Left renal cortex interstitium (tissue), 4 donors: ENCODE results near the gene CTNND1. TPM values are rescaled to one million over a fixed set of nuclear protein-coding genes. Genes with fewer than 3 reads are reported as not detected.
"Not testable (repeated sequence)": the region's sequence is repeated elsewhere in the genome, so short reads cannot be mapped to it uniquely, and the experiment has no call there.

Source experiments
- DNase-seq, 4 donors: peaks; one replicate each; pipeline ENCODE4 v3.0.0-alpha.2; 2013; ENCODE audit warnings: low read depth in 4 of 4, low spot score in 2 of 4, missing footprints in 1 of 4
- polyA plus RNA-seq, 4 donors: library from polyadenylated mRNA; unstranded; fragments of 120-200 nt; gene quantifications; one replicate each; pipeline ENCODE4 v1.2.1, GENCODE V29; 2013; ENCODE audit not compliant: insufficient read length in 4 of 4

Gene CTNND1, protein sequence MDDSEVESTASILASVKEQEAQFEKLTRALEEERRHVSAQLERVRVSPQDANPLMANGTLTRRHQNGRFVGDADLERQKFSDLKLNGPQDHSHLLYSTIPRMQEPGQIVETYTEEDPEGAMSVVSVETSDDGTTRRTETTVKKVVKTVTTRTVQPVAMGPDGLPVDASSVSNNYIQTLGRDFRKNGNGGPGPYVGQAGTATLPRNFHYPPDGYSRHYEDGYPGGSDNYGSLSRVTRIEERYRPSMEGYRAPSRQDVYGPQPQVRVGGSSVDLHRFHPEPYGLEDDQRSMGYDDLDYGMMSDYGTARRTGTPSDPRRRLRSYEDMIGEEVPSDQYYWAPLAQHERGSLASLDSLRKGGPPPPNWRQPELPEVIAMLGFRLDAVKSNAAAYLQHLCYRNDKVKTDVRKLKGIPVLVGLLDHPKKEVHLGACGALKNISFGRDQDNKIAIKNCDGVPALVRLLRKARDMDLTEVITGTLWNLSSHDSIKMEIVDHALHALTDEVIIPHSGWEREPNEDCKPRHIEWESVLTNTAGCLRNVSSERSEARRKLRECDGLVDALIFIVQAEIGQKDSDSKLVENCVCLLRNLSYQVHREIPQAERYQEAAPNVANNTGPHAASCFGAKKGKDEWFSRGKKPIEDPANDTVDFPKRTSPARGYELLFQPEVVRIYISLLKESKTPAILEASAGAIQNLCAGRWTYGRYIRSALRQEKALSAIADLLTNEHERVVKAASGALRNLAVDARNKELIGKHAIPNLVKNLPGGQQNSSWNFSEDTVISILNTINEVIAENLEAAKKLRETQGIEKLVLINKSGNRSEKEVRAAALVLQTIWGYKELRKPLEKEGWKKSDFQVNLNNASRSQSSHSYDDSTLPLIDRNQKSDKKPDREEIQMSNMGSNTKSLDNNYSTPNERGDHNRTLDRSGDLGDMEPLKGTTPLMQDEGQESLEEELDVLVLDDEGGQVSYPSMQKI
- polyA plus RNA-seq = 100 to 1,000 TPM; 181 to 247 (median 217) TPM

DNA sequence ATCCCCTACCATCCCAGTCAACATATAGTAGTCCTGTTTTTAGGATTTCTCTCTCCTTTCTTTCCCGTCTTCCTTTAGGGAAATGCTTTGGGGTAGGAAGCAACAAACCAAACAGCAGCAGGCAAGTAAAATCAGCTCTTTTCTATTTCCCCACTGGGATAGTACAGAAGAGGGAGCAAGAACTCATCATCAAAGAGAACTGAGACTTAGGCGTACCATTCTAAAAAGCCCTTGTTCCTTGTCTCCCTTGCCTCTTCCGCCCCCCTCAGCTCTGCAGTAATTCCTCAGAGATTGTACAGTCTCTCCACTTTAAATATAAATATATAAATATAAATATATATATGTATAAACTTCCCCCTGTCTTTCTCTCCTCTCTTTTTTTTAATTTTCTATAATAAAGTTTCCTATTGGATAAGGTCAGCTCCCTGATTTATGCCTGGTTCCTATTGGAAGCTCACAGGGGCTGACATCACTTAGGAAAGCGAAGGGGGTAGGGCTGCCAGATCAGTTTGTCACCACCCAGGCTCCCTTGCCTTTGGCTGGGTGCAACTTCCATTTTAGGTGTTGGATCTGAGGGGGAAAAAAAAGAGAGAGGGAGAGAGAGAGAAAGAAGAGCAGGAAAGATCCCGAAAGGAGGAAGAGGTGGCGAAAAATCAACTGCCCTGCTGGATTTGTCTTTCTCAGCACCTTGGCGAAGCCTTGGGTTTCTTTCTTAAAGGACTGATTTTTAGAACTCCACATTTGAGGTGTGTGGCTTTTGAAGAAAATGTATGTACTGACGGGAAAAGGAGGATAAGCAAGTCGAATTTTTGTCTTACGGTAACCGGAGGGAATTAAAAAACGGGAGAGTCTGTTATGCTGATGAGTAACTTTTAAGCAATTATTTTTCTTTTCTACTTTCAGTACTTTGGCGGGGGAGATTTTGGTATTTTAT is at the start of gene CTNND1:
Gene CTNND1 (plus strand): TSS at position 502 of the 934 bp plus-strand sequence. CDS start 29,677 bp downstream, outside the sequence.
- DNase-seq = peak; percentile 93 to 98 (median 96)

DNA sequence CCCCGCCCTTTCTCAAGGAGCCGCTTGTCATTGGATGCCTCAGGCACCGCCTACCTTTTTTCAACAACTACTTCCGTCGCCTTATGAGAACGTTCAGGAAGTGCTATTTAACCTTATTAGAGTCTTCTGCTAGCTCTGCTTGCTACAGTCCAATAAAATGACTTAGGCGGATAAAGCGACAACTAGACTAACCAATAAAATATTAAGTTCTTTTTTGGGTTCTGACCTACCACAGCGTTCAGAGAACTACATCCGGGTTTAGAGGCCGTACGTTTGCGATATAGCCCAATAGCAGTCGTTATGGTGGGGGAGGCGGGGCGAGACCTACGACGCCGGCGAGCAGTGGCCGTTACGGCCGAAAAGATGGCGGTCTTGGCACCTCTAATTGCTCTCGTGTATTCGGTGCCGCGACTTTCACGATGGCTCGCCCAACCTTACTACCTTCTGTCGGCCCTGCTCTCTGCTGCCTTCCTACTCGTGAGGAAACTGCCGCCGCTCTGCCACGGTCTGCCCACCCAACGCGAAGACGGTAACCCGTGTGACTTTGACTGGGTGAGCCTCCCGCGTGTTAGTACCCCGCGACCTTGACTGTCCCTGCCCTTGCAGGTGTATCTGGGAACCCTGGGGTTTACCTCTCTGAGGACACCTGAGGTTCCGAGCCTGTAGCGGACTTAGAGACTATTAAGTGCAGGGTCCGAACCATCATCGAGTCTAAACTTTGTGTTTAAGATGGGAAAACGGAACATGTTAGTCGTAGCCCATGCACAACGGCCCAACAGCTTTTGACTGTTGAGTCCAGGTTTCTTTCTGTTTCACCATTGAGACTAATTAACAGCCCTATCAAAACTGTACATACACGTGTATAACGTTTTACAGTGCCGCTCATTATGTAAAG is 49.1 kb upstream of the CTNND1 start, which contains the start of gene TMX2:
Gene TMX2 (plus strand): TSS at position 338 of the 895 bp plus-strand sequence. CDS start 26 bp downstream, at position 364.
- DNase-seq = peak; percentile 93 to 99 (median 97)

DNA sequence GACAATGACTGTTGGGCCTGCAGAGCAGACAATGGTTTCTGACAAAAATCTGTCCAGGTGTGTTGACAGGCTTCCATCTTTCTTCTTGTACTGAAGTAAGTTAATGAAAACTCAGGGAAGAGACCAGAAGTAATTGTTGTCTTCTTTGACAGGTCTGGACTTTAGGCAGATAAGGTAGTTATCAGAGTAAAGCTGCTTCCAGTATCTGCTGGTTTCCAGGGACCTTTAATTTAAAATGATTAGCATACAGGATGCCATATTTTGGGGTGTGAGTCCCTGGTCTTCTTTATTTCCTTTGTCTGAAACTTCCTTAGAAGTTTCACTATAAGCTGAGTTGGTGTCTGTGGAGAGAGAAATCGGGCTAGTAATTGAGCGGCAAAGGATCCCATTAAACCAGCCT is 47.8 kb upstream of the CTNND1 start:
- DNase-seq = no peak

DNA sequence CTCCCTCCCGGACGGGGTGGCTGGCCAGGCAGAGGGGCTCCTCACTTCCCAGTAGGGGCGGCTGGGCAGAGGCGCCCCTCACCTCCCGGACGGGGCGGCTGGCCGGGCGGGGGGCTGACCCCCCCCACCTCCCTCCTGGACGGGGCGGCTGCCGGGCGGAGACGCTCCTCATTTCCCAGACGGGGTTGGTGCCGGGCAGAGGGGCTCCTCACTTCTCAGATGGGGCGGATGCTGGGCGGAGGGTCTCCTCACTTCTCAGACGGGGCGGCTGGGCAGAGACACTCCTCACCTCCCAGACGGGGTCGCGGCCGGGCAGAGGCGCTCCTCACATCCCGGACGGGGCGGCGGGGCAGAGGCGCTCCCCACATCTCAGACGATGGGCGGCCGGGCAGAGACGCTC is 44.9 kb upstream of the CTNND1 start:
- DNase-seq = not testable (repeated sequence)

DNA sequence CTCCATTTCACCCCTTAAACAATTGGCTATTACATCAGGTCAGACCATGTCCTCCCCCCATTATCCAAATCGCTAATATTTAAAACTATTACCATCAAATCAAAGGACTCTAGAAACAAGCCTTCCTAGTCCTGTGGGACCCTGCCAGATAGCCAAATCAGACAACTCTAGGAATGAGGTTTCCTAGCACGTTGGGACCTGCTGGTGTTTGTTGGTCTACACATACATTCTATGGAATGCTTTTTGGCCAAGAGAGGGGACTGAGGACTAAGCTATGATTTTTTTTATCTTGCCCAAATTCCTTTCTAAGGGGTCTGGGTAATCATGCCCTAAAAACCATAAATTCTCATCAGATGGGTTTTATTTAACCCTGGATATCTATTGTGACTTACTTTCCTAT is 34.4 kb upstream of the CTNND1 start:
- DNase-seq = no peak

DNA sequence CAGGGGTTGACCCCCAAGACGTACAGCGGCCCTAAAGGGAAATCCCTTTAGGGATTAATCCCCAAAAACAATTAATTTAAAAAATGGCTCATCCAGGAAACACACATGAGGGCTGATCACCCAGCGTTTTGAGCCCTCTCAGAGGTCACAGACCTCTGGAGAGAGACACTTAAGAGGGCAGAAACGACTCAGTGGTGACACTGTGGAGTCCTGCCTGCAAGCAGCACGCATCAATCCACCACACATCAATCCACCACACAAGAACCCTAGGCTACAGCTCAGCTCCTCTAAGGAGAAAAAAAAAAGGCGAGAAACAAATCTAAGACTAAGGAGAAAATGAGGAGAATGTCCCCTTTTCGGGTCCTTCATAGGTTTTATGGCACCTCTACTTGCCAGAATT is 32.8 kb upstream of the CTNND1 start:
- DNase-seq = no peak

DNA sequence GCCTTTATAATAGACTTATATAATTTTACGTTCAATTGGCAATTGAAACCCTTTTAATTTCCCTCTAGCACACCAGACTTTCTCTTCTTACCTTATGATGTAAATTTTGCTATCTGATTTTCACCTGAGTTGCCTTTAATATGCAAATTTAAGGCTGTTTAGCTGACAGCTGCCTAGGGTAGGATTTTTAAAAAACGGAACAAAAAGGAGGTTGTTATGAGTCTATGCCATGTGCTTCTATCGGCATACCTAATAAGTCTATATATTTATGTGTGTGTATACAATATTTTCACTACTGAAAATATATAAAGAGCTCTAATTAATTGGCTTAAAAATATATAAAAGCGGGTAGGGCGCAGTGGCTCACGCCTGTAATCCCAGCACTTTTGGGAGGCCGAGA is 32.1 kb upstream of the CTNND1 start:
- DNase-seq = no peak

DNA sequence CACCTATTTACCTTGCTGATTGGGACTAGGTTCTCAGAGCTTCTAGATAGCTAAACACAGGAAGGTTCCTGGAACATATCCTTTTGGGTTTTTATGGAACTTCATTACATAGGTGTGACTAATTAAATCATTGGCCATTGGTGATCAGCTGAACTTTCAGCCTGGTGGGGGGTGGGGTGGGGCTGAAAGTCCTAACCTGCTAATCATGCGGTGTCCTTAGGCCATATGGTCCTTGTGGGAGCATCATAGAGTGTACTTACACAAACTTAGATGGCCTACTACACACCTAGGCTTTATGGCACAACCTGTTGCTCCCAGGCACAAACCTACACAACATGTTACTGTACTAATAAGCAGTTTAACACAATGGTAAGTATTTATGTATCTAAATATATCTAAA is 28.9 kb upstream of the CTNND1 start:
- DNase-seq = no peak

DNA sequence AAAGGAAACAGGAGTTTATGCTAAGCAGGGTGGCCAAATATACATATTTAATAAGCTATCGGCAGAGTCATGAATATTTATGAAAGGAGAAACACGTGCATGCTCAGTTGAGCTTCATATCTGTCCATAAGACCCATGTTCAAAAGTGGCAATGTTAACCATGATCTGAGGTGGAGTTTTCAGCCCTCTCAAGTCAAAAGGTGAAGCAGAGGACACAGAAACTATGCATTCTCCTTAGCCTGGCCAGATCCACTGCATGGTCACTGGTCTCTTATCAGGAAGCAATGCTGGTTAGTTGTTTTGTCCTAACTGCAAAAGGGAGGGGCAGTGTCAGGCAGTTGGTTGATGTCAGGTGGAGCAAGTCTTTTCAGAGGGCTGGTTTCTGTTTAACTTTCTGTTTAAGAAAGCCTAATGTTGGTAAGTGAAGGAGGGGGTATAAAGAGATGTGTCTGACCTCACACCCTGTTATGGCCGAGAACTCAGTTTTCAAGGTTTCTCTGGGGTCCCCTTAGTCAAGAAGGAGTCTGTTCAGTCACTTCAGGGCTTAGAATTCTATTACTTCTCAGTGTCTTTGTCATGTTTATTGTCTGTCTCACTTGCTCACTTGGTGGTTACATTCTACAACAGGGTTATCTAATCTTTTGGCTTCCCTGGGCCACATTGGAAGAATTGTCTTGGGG is 25.8 kb upstream of the CTNND1 start:
- DNase-seq = no peak

DNA sequence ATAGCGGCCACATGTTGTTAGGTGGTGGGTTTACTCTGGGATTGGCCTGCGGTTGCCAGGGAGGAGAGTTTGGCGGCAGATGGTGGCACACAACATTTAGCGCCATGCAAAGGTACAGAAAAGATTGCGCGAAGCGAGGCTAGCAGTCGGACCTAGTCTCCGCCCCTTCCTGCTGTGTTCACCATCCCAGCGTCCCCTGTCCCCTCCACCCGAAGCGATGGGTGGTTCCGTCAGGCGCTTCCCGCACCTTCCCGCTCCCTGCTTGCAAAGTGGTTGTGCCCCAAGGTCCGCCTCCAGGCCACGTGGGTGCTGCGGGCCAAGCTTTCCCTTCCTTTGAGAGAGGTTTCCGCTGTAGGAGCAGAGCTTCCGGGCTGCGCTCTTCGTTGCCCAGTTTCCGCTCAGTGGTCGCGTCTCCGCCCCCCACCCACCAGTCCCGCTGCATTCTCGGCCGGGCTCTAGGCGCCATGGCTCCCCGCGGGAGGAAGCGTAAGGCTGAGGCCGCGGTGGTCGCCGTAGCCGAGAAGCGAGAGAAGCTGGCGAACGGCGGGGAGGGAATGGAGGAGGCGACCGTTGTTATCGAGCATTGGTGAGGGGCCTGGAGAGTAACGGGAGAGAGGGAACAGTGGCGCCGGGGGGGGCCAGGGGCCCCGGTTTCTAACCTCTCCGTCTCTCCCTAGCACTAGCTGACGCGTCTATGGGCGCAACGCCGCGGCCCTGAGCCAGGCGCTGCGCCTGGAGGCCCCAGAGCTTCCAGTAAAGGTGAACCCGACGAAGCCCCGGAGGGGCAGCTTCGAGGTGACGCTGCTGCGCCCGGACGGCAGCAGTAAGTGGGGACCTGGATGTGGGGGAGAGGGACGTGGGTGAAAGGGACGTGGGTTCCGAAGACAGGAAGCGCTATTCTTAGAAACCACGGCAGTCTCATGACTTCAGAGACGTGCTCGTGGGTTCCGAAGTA is 20.2 kb upstream of the CTNND1 start, which contains the start of gene SELENOH:
Gene SELENOH (plus strand): TSS at position 360 of the 955 bp plus-strand sequence. CDS start 105 bp downstream, at position 465.
- DNase-seq = peak; percentile 85 to 96 (median 90)

DNA sequence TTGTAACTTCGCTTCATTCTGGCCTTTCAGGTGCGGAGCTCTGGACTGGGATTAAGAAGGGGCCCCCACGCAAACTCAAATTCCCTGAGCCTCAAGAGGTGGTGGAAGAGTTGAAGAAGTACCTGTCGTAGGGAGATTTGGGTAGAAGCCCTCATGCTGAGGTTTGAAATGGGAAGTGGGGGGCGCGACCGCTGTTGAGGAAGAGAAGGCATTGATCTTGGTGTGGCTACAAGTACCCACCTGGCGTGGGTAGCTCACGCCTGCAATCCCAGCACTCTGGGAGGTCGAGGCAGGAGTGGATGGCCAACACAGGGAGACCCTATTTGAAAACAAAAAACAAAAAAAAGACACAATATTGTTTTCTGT is 19.5 kb upstream of the CTNND1 start:
- DNase-seq = no peak

DNA sequence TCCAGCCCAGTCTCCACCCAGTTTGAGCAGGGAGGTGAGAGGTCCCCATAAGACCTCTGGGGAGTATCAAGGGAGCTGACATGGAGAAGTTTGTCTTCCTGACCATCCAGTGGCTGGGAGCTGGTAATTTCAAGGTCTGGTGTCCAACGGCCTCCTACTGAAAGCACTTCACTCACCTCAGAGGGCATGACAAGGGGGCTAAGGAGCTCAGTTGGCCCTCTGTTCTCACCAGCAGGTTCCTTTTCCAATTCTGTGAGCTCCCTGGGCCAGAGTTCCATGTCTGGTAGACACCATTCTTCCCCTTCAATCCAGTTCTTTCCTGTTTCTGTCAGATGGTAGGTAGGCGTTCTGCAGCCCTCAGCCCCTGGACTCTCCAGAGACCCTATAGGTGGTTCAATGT is 17.2 kb upstream of the CTNND1 start:
- no peak for DNase-seq

DNA sequence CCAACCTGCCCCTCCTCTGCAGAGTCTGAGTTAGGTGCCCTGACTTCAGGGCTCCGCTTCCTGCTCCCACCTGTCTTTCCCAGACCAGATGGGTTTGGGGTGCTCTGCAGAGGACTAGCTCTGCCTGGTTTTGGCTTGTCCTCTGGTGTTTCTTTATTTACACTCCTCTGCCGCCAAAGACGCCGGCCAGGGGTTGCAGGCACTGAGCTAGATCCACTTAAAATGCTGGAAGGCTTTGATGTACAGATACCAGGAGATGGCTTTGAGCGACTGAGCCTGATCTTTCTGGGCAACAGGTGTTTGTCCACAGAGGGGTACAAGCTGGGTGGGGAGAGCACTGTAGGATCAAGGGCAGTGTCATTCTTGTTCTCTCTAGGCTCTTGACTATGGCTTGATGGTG is 16.4 kb upstream of the CTNND1 start:
- no peak for DNase-seq

DNA sequence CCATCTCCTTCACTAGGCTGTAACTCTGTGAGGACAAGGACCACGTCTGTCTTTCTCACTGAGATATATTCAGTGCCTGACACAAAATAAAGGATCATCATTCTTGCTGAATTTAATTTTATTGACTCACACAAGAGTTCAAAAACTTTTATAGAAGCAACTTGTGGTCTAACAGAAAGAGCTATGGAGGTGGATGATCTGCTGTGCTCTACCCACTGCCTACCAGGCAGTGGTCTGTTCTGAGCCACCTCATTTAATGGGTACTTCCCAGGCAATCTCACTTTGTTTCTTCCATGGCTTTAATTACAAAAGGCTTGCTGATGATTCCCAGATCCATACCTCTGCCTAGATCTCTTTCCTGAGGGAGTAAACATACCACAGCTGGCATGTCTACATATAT is 14.7 kb upstream of the CTNND1 start:
- no peak for DNase-seq

DNA sequence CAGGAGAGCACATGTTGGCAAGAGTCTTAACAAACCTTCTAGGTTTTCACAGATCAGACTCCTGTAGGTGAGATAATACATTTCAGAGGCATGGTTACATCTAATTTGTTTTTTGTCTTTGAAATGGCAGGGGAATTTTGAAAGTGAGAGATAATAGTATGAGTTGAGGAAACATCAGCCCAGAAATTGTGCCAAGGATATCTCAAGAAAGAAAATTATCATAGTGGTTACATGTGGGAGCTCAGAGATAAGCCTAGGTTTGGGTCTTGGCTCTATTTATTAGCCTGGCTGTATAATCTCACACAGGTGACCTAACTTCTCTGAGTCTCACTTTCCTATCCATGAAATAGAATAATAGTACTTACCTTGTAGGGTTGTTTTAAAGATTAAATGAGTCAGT is 10.4 kb upstream of the CTNND1 start:
- DNase-seq = no peak

DNA sequence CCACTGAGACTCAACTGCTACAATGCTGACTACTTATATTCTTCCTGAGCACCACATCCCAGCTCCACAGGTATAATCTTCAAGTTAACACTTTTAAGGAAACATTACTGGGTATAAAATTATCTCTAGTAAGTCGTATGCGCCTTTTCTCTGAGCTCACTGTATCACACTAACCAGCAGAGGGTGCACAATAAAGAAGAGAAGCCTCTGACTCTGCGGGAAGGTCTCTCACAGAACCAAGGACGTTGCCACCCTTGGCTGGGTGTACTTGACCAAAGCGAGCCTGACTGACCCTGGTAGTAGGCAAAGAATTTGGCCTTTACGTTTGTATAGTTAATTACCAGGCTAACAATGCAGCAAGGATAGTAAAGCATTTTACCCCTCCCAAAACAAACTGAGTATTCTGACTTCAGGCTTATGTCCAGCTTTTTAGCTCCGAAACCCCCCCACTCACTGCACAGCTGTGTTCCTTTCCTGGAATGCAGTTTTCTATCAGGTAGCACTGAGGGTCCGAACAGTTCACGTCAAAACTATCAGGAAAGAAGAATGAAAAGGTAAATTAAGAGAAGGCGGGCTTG is 9.8 kb upstream of the CTNND1 start, which contains the start of gene BTBD18:
Gene BTBD18 (minus strand): TSS at position 144 of the 578 bp plus-strand sequence. CDS start 631 bp downstream, outside the sequence.
- DNase-seq = no peak

DNA sequence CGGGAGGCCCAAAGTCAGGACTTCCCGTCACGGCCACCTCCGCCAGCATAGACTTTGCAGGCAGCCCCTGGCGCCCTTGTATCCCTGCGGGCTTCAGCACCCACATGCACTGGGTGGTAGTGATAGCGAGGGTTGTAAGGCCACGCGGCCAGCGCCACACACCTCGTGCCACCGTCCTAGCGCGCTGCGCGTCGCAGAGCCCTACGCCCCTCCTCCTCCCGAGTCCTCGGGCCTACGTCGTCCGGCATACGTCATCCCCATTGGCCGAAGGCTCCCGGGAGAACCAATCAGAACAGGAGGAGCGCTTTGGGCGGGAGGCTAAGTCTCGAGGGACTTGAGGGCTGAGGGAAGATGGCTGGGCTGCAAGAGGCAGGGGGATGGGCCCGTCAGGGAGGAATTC is 8.6 kb upstream of the CTNND1 start:
- no peak for DNase-seq
